HEK293 (cell line): Measurements from ENCODE around the gene NOL3.

Experiments used
- CTCF ChIA-PET: fragments of 350-600 bp; formaldehyde crosslinking; extraction: SDS; loops from one replicate; lab custom pipeline; 2021; ENCODE audit warnings: antibody characterized with exemption; lab: Yijun Ruan, JAX
- POLR2A ChIA-PET: fragments of 300-600 bp; formaldehyde crosslinking; extraction: SDS; loops from one replicate; lab custom pipeline; 2020; ENCODE audit warnings: antibody characterized with exemption, inconsistent platforms; lab: Yijun Ruan, JAX
- H3K27ac ChIP-seq: fragments of 200-500 bp; sonication (Bioruptor generic); 2 replicates; pipeline ENCODE4 v1.5.1; 2014; ENCODE audit warnings: low read depth, low read length, control low read depth, inconsistent platforms; ENCODE audit errors: extremely low read depth
- H3K36me3 ChIP-seq, 2 experiments: fragments of 200-500 bp in 1 of 2; sonication (Bioruptor generic) in 1 of 2; 1 replicate in 1 of 2; 2 replicates in 1 of 2; pipeline ENCODE4 v1.5.1; 2014 to 2017; ENCODE audit warnings: inconsistent platforms in 2 of 2, low read length in 2 of 2; ENCODE audit not compliant: control insufficient read depth in 2 of 2, insufficient read depth in 1 of 2
- H3K4me1 ChIP-seq: fragments of 200-500 bp; sonication (Bioruptor generic); 2 replicates; pipeline ENCODE4 v1.5.1; 2014; ENCODE audit warnings: mild to moderate bottlenecking, low read length, inconsistent platforms; ENCODE audit not compliant: control insufficient read depth, insufficient read depth
- H3K4me3 ChIP-seq: 2 replicates; pipeline ENCODE4 v1.5.1; 2011; ENCODE audit warnings: low read depth, mild to moderate bottlenecking, control low read depth, low read length, moderate library complexity
- H3K9me3 ChIP-seq: fragments of 200-500 bp; sonication (Bioruptor generic); 2 replicates; pipeline ENCODE4 v1.5.1; 2014; ENCODE audit warnings: low read depth, low read length, inconsistent platforms; ENCODE audit not compliant: control insufficient read depth, insufficient read depth
- EGR2 ChIP-seq: fragments of 450-650 bp; formaldehyde crosslinking; IDR thresholded peaks from 2 replicates; pipeline ENCODE4 v1.5.1; 2016; ENCODE audit warnings: low read depth, missing biosample characterization, missing genetic modification characterization
- GLIS2 ChIP-seq: fragments of 450-650 bp; formaldehyde crosslinking; IDR thresholded peaks from 2 replicates; pipeline ENCODE4 v1.5.1; 2016; ENCODE audit warnings: missing biosample characterization, missing genetic modification characterization
- HIC1 ChIP-seq: fragments of 450-650 bp; formaldehyde crosslinking; IDR thresholded peaks from 2 replicates; pipeline ENCODE4 v1.5.1; 2016; ENCODE audit warnings: missing biosample characterization, missing genetic modification characterization
- IKZF3 ChIP-seq: fragments of 450-650 bp; IDR thresholded peaks from 2 replicates; pipeline ENCODE4 v1.5.0; 2018; ENCODE audit warnings: missing biosample characterization, mild to moderate bottlenecking, missing genetic modification characterization, moderate library complexity
- KLF17 ChIP-seq: fragments of 450-650 bp; formaldehyde crosslinking; IDR thresholded peaks from 2 replicates; pipeline ENCODE4 v1.5.1; 2016; ENCODE audit warnings: missing biosample characterization, missing genetic modification characterization
- KLF9 ChIP-seq: fragments of 450-650 bp; formaldehyde crosslinking; IDR thresholded peaks from 2 replicates; pipeline ENCODE4 v1.5.1; 2016; ENCODE audit warnings: missing biosample characterization, missing genetic modification characterization, low read depth
- PRDM1 ChIP-seq: fragments of 450-650 bp; formaldehyde crosslinking; IDR thresholded peaks from 2 replicates; pipeline ENCODE4; 2016; ENCODE audit warnings: missing biosample characterization, missing genetic modification characterization
- SP7 ChIP-seq: fragments of 450-650 bp; formaldehyde crosslinking; IDR thresholded peaks from 2 replicates; pipeline ENCODE4 v1.5.1; 2016; ENCODE audit warnings: missing biosample characterization, missing genetic modification characterization
- ZBTB11 ChIP-seq: fragments of 450-650 bp; formaldehyde crosslinking; conservative IDR thresholded peaks from 2 replicates; pipeline ENCODE4 v1.5.1; 2016; ENCODE audit warnings: low read depth, missing biosample characterization, missing genetic modification characterization
- ZBTB20 ChIP-seq: fragments of 450-650 bp; formaldehyde crosslinking; IDR thresholded peaks from 2 replicates; pipeline ENCODE4 v1.5.1; 2016; ENCODE audit warnings: missing biosample characterization, missing genetic modification characterization
- ZBTB44 ChIP-seq: fragments of 450-650 bp; IDR thresholded peaks from 2 replicates; pipeline ENCODE4 v1.5.1; 2018; ENCODE audit warnings: missing biosample characterization, mild to moderate bottlenecking, missing genetic modification characterization
- ZNF140 ChIP-seq: fragments of 450-650 bp; formaldehyde crosslinking; IDR thresholded peaks from 2 replicates; pipeline ENCODE4 v1.5.1; 2016; ENCODE audit warnings: missing biosample characterization, missing genetic modification characterization
- ZNF146 ChIP-seq: fragments of 450-650 bp; formaldehyde crosslinking; IDR thresholded peaks from 2 replicates; pipeline ENCODE4 v1.5.1; 2016; ENCODE audit warnings: missing biosample characterization, missing genetic modification characterization
- ZNF16 ChIP-seq: fragments of 450-650 bp; formaldehyde crosslinking; IDR thresholded peaks from 2 replicates; pipeline ENCODE4 v1.5.1; 2016; ENCODE audit warnings: low read depth, missing biosample characterization, missing genetic modification characterization
- ZNF341 ChIP-seq: fragments of 450-650 bp; formaldehyde crosslinking; IDR thresholded peaks from 2 replicates; pipeline ENCODE4; 2016; ENCODE audit warnings: low read depth, missing biosample characterization, missing genetic modification characterization
- ZNF354C ChIP-seq: fragments of 450-650 bp; formaldehyde crosslinking; IDR thresholded peaks from 2 replicates; pipeline ENCODE4 v1.5.1; 2016; ENCODE audit warnings: missing biosample characterization, missing genetic modification characterization, low read depth, borderline replicate concordance
- ZNF76 ChIP-seq: fragments of 450-650 bp; formaldehyde crosslinking; IDR thresholded peaks from 2 replicates; pipeline ENCODE4; 2016; ENCODE audit warnings: low read depth, missing biosample characterization, missing genetic modification characterization, borderline replicate concordance
- ZNF791 ChIP-seq: fragments of 450-650 bp; formaldehyde crosslinking; IDR thresholded peaks from 2 replicates; pipeline ENCODE4 v1.5.1; 2016; ENCODE audit warnings: missing biosample characterization, missing genetic modification characterization
- ZNF843 ChIP-seq: fragments of 450-650 bp; formaldehyde crosslinking; IDR thresholded peaks from 2 replicates; pipeline ENCODE4 v1.5.1; 2016; ENCODE audit warnings: missing biosample characterization, missing genetic modification characterization

The NOL3 gene

GRCh38 chr16:67179421-67180080 lies 9.2 kb downstream of the NOL3 start (continued):
- TF ChIP-seq HIC1 (tag by site-specific recombination), result 0 out of 2 replicates have a peak, but pooled peaks have one; percentile 14
- peak; percentile 33; the same call in 1 of the 2 replicates for TF ChIP-seq ZNF341 (tag by site-specific recombination)

- H3K36me3 ChIP-seq, result peaks cover 0 to 38% of the 10 kb centered on the region in 2 experiments; a peak in 1 of 3 replicates
- no peak overlapping the region for H3K4me3 ChIP-seq
- POLR2A ChIA-PET, result no interaction called here
- H3K4me1 ChIP-seq, result peaks cover 9% of the 10 kb centered on the region
- CTCF ChIA-PET, result interaction anchor here (1.0 kb wide), 1 partner anchor 18 kb away, joined by 5 read pairs; no protein-coding TSS in a partner anchor
- TF ChIP-seq ZNF76 (tag by site-specific recombination), result no peak
- TF ChIP-seq ZNF791 (tag by site-specific recombination), result no peak
- no peak for TF ChIP-seq ZBTB20
- no peak for TF ChIP-seq ZNF16 (tag by site-specific recombination)
- 0 out of 2 replicates have a peak, but pooled peaks have one; percentile 13 for TF ChIP-seq KLF9 (tag by site-specific recombination)
- no peaks in the 10 kb centered on the region for H3K9me3 ChIP-seq
- H3K27ac ChIP-seq, result no peak overlapping the region
Observed at GRCh38 chr16:67180166-67180565, 9.8 kb downstream of the NOL3 start.

- no peak overlapping the region for H3K27ac ChIP-seq
- H3K9me3 ChIP-seq, result no peaks in the 10 kb centered on the region
- TF ChIP-seq ZNF140 (tag by site-specific recombination) (no peak), PRDM1 (tag by site-specific recombination) (peak; percentile 64; the same call in 1 of the 2 replicates)
- TF ChIP-seq, all 188 proteins: peak for 1
- H3K36me3 ChIP-seq, result peaks cover 0 to 32% of the 10 kb centered on the region in 2 experiments; a peak in 1 of 3 replicates
- no peak overlapping the region for H3K4me3 ChIP-seq
- H3K4me1 ChIP-seq, result peaks cover 9% of the 10 kb centered on the region
- ChIA-PET CTCF (interaction anchor here (0.6 to 1.0 kb wide), 3 partner anchors 19 to 368 kb away, joined by 3 to 5 read pairs (median 3); no protein-coding TSS in a partner anchor), POLR2A (interaction anchor here (0.7 kb wide), 1 partner anchor 206 kb away, joined by 7 read pairs; no protein-coding TSS in a partner anchor)
Observed at GRCh38 chr16:67181346-67181745, 11.0 kb downstream of the NOL3 start.

GRCh38 chr16:67182288-67182687 lies 11.9 kb downstream of the NOL3 start:
- peaks cover 0 to 29% of the 10 kb centered on the region in 2 experiments; a peak in 1 of 3 replicates for H3K36me3 ChIP-seq
- peaks cover 9% of the 10 kb centered on the region for H3K4me1 ChIP-seq
- ChIA-PET POLR2A (interaction anchor here (0.7 kb wide), 2 partner anchors 66 to 207 kb away, joined by 3 to 7 read pairs; partner anchors contain the start of gene FHOD1), CTCF (interaction anchor here (1.5 kb wide), 1 partner anchor 13 kb away, joined by 5 read pairs; no protein-coding TSS in a partner anchor)
- no peak overlapping the region for H3K27ac ChIP-seq
- no peaks in the 10 kb centered on the region for H3K9me3 ChIP-seq
- no peak overlapping the region for H3K4me3 ChIP-seq
- TF ChIP-seq ZBTB44 (tag by site-specific recombination), result no peak
- no peak for TF ChIP-seq ZNF354C
- no peak for TF ChIP-seq EGR2 (tag by site-specific recombination)
- 0 out of 2 replicates have a peak, but pooled peaks have one; percentile 16 for TF ChIP-seq ZNF843 (tag by site-specific recombination)
- no peak for TF ChIP-seq ZBTB11 (tag by site-specific recombination)
- TF ChIP-seq KLF17 (tag by site-specific recombination), result peak; percentile 66; the same call in 1 of the 2 replicates
- no peak for TF ChIP-seq ZNF791 (tag by site-specific recombination)
- TF ChIP-seq GLIS2 (tag by site-specific recombination), result no peak
- 0 out of 2 replicates have a peak, but pooled peaks have one; percentile 16 for TF ChIP-seq SP7
- TF ChIP-seq IKZF3 (tag by site-specific recombination), result no peak
- no peak for TF ChIP-seq ZNF146 (tag by site-specific recombination)
